ENCODE results near the gene ATXN2L.

Gene ATXN2L

GRCh38 chr16:28872952-28873351 lies 50.2 kb downstream of the ATXN2L start:
- no peak for DNase-seq (ENCODE audit: low spot score)
- no peaks in the 10 kb centered on the region for H3K27me3 Mint-ChIP-seq (ENCODE audit: low read depth)
- H3K4me1 Mint-ChIP-seq (ENCODE audit: low read depth): peaks cover 2% of the 10 kb centered on the region
- no peaks in the 10 kb centered on the region for H3K9me3 Mint-ChIP-seq
- H3K36me3 Mint-ChIP-seq (ENCODE audit: low read depth): peaks cover 8% of the 10 kb centered on the region
- H3K27ac Mint-ChIP-seq: no peak overlapping the region
- no peak overlapping the region for H3K4me3 Mint-ChIP-seq

DNA sequence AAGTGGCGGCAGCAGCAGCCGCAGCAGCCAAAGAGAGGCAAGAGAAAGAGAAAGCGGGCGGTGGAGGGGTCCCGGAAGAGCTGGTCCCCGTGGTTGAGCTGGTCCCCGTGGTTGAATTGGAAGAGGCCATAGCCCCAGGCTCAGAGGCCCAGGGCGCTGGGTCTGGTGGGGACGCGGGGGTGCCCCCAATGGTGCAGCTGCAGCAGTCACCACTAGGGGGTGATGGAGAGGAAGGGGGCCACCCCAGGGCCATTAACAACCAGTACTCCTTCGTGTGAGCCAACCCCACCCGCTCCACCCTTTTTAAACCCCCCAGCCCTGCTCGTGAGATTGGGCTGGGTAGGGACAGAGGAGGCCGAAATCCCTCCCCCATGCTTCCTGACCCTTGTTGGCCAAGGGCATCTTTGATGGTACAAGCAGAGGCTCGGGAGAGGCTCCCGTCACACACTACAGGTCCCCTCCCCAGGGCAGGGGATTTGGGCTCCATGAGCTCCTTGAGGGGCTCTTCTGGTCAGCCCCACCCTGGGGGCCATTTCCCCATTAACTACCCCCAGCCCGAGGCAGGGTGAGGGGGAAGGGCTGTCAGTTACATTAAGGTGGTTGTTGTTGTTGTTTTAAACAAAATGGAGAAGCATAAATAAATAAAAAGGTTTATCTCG lies 50.9 kb downstream of the ATXN2L start:
- no peaks in the 10 kb centered on the region for H3K9me3 Mint-ChIP-seq
- H3K4me3 Mint-ChIP-seq: no peak overlapping the region
- H3K27ac Mint-ChIP-seq: no peak overlapping the region
- peaks cover 4% of the 10 kb centered on the region for H3K4me1 Mint-ChIP-seq (ENCODE audit: low read depth)
- H3K36me3 Mint-ChIP-seq (ENCODE audit: low read depth): peaks cover 8% of the 10 kb centered on the region
- peak; percentile 27 for DNase-seq (ENCODE audit: low spot score)
- no peaks in the 10 kb centered on the region for H3K27me3 Mint-ChIP-seq (ENCODE audit: low read depth)

- Mint-ChIP-seq H3K36me3 (ENCODE audit: low read depth) (peaks cover 8% of the 10 kb centered on the region), H3K4me1 (ENCODE audit: low read depth) (peaks cover 10% of the 10 kb centered on the region), H3K9me3 (no peaks in the 10 kb centered on the region), H3K4me3 (no peak overlapping the region), H3K27me3 (ENCODE audit: low read depth) (no peaks in the 10 kb centered on the region), H3K27ac (no peak overlapping the region)
- DNase-seq (ENCODE audit: low spot score): no peak
Measured at GRCh38 chr16:28874406-28874805, 51.6 kb downstream of the ATXN2L start.

DNA sequence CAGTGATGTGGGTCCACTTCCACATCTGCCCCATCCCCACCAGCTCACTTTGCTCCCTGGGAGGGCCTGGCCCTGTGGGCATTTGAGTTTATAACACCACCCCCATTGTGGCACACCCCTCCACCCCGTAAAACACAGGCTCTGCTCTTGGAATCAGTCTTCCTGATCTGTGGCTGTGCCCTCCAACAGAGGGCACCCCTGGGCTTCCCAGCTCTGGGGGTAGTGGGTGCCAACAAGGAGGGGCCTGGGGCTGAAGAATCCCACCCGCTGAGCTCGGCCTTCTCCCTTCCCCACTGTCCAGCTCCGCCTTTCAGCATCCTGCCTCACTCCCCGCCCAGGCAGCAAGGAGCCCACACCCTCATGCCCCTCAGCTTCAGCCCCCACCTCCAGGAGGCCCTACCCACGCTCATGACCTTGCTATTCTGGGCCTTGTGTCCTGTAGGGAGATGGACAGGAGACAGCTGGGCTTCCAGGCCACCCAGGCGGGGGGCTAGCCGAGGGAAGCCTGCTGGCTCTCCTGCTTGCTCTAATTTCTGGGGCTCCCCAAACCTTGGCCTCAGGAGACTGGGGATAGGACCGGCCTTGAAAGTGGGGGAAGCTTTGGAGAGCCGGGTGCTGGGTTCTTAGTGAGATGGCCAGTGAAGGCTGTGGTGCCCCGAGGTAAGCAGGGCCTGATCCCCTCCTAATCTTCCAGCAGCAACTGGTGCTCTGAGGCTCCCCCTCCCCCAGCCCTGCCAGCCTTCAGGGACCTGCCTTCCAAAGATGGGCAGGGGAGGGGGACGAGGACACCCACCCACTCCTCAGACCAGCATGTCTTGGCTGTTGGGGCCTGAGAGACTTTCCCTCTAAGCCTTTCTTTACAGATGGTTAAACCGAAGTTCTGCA lies 52.6 kb downstream of the ATXN2L start:
- no peak for DNase-seq (ENCODE audit: low spot score)
- Mint-ChIP-seq H3K4me3 (no peak overlapping the region), H3K4me1 (ENCODE audit: low read depth) (peaks cover 11% of the 10 kb centered on the region), H3K36me3 (ENCODE audit: low read depth) (peaks cover 3% of the 10 kb centered on the region), H3K9me3 (no peaks in the 10 kb centered on the region), H3K27me3 (ENCODE audit: low read depth) (no peaks in the 10 kb centered on the region), H3K27ac (no peak overlapping the region)

GRCh38 chr16:28876019-28876659 lies 53.3 kb downstream of the ATXN2L start:
- Mint-ChIP-seq H3K27ac (no peak overlapping the region), H3K4me1 (ENCODE audit: low read depth) (peaks cover 16% of the 10 kb centered on the region), H3K27me3 (ENCODE audit: low read depth) (peaks cover 2% of the 10 kb centered on the region), H3K4me3 (no peak overlapping the region), H3K36me3 (ENCODE audit: low read depth) (no peaks in the 10 kb centered on the region), H3K9me3 (no peaks in the 10 kb centered on the region)
- no peak for DNase-seq (ENCODE audit: low spot score)

- H3K36me3 Mint-ChIP-seq (ENCODE audit: low read depth): no peaks in the 10 kb centered on the region
Measured at GRCh38 chr16:28876973-28877654, 54.3 kb downstream of the ATXN2L start.

DNA sequence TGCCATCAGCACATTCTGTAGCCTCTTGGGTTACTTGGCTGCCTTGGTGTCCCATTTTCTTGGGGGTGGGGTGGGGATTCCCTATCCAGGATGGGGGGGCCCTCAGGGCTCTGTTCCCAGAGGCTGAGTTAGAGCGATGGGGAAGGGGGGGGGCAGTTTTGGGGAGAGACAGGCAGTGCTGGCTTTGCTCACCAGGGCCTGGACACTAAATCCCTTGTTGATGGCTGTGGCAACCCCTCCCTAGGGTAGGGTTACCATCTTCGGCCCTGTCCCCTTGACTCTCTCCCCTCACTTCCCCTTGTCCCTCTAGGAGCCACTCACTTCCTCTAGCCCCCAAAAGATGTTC lies 54.8 kb downstream of the ATXN2L start:
- DNase-seq (ENCODE audit: low spot score): no peak
- Mint-ChIP-seq H3K27ac (no peak overlapping the region), H3K36me3 (ENCODE audit: low read depth) (no peaks in the 10 kb centered on the region), H3K4me3 (peak overlapping the region; percentile 37), H3K4me1 (ENCODE audit: low read depth) (peaks cover 18% of the 10 kb centered on the region), H3K9me3 (no peaks in the 10 kb centered on the region), H3K27me3 (ENCODE audit: low read depth) (peaks cover 4% of the 10 kb centered on the region)

More at GRCh38 chr16:28876973-28877654, 54.3 kb downstream of the ATXN2L start:
- peaks cover 4% of the 10 kb centered on the region for H3K27me3 Mint-ChIP-seq (ENCODE audit: low read depth)
- no peaks in the 10 kb centered on the region for H3K9me3 Mint-ChIP-seq
- no peak for DNase-seq (ENCODE audit: low spot score)
- peaks cover 18% of the 10 kb centered on the region for H3K4me1 Mint-ChIP-seq (ENCODE audit: low read depth)
- peak overlapping the region; percentile 31 for H3K27ac Mint-ChIP-seq
- no peak overlapping the region for H3K4me3 Mint-ChIP-seq

DNA sequence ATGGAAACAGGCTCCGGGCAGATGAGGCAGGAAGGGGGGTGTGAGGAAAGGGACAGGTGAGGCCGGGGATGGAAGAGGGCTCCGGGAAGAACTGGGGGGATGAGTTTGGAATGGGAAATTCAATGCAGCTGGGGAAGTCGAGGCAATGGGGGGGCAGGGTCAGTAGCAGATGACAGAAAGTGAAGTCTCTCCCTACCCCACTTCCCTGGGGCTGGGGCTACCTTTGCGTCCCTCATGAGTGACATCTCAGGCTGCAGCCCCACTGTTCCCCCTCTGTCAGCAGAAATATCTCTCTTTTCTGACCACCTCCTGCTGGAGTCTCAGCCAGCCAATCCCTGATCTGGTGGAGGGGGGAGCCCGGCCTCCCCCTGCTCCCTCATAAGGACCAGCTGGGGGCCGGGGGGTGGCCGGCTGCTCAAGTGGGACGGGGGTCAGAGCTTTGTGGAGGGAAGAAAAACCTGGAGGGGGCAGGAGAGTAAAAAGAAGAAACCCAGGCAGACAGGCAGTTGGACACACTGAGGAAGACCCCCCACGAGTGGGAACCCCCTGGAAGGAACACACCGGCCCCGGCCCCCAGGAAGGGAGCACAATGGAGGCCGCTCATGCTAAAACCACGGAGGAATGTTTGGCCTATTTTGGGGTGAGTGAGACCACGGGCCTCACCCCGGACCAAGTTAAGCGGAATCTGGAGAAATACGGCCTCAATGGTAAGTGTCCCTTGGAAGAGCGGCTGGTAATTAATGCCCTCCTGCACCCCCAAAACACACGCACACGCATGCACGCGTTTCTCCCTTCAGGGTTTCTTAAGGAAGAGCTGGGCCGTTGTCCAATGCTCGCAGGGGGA lies 55.5 kb downstream of the ATXN2L start, which contains the start of gene ATP2A1:
Gene ATP2A1 (plus strand): TSS at position 406 of the 844 bp plus-strand sequence. CDS start 184 bp downstream, at position 590.
- H3K36me3 Mint-ChIP-seq (ENCODE audit: low read depth): no peaks in the 10 kb centered on the region
- H3K4me3 Mint-ChIP-seq: peak within 1 kb of the TSS; percentile 94
- peak within 1 kb of the TSS; percentile 63 for H3K27ac Mint-ChIP-seq
- peaks cover 4% of the 10 kb centered on the region for H3K27me3 Mint-ChIP-seq (ENCODE audit: low read depth)
- DNase-seq (ENCODE audit: low spot score): no peak
- peaks cover 18% of the 10 kb centered on the region for H3K4me1 Mint-ChIP-seq (ENCODE audit: low read depth)
- H3K9me3 Mint-ChIP-seq: no peaks in the 10 kb centered on the region

DNA sequence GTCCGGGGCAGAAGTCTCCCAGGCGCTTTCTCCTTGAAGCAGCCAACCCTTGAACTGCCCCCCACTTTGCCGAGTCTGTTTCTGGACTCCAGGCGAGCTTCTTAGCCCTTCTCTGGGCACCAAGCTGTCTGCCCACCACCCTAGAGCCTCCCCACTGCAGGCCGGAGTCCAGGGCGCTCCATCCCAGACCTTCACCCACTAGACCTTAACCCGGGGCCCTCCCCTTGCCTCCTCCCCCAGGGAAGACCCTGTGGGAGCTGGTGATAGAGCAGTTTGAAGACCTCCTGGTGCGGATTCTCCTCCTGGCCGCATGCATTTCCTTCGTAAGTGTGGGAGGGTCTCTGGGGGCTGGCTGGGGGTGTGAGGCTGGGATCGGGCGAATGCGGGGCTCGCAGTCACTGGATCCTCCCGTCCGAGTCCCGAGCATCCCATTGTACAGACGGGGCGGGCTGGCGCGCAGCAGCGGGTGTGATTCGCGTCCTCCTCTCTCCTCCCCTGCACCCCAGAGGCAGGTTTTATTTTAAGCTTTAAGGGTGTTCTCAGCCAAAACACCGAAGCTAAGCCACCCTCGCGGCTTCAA lies 56.6 kb downstream of the ATXN2L start:
- Mint-ChIP-seq H3K9me3 (no peaks in the 10 kb centered on the region), H3K4me3 (peak overlapping the region; percentile 94), H3K27me3 (ENCODE audit: low read depth) (peaks cover 4% of the 10 kb centered on the region), H3K4me1 (ENCODE audit: low read depth) (peaks cover 18% of the 10 kb centered on the region), H3K27ac (peak overlapping the region; percentile 63), H3K36me3 (ENCODE audit: low read depth) (no peaks in the 10 kb centered on the region)
- DNase-seq (ENCODE audit: low spot score): no peak

- DNase-seq (ENCODE audit: low spot score): peak; percentile 83
- Mint-ChIP-seq H3K9me3 (no peaks in the 10 kb centered on the region), H3K4me1 (ENCODE audit: low read depth) (peaks cover 18% of the 10 kb centered on the region), H3K27me3 (ENCODE audit: low read depth) (peaks cover 4% of the 10 kb centered on the region), H3K36me3 (ENCODE audit: low read depth) (no peaks in the 10 kb centered on the region), H3K27ac (peak overlapping the region; percentile 70), H3K4me3 (peak overlapping the region; percentile 94)
Measured at GRCh38 chr16:28879841-28880588, 57.2 kb downstream of the ATXN2L start.

DNA sequence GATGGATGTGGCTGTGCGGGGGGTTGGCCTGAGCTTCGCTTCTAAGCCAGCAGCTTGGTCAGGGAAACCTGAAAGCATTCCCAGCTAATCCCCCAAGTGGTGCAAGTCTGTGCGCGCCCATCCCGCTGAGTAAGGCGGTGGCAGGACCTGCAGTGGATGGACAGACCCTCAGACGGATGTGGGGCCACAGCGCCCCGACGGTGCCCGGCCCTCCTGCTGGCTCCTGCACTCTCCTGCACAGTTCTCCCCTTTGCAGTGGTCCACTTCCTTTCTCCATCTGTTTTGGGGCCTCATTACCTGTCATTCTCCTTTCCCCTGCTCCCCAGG lies 57.8 kb downstream of the ATXN2L start:
- Mint-ChIP-seq H3K4me3 (peak overlapping the region; percentile 80), H3K4me1 (ENCODE audit: low read depth) (peaks cover 18% of the 10 kb centered on the region), H3K36me3 (ENCODE audit: low read depth) (no peaks in the 10 kb centered on the region), H3K9me3 (no peaks in the 10 kb centered on the region), H3K27me3 (ENCODE audit: low read depth) (peaks cover 4% of the 10 kb centered on the region), H3K27ac (peak overlapping the region; percentile 16)
- no peak for DNase-seq (ENCODE audit: low spot score)

- Mint-ChIP-seq H3K27ac (peak overlapping the region; percentile 16), H3K4me1 (ENCODE audit: low read depth) (peaks cover 18% of the 10 kb centered on the region), H3K9me3 (no peaks in the 10 kb centered on the region), H3K36me3 (ENCODE audit: low read depth) (no peaks in the 10 kb centered on the region), H3K27me3 (ENCODE audit: low read depth) (peaks cover 4% of the 10 kb centered on the region), H3K4me3 (peak overlapping the region; percentile 80)
- DNase-seq (ENCODE audit: low spot score): no peak
Measured at GRCh38 chr16:28880955-28881354, 58.2 kb downstream of the ATXN2L start.
